ENCODE data around the gene RSPH4A.
A peak's percentile ranks its signal among the peaks of the same experiment; 100 is the strongest.
"Not testable (repeated sequence)": the region's sequence is repeated elsewhere in the genome, so short reads cannot be mapped to it uniquely, and the experiment has no call there.

Gene RSPH4A

GRCh38 chr6:116631379-116631990, 15.2 kb downstream of the RSPH4A start:
- no peak for DNase-seq

GRCh38 chr6:116633685-116634084, 17.4 kb downstream of the RSPH4A start:
- DNase-seq = no peak

- DNase-seq = no peak
Measured at GRCh38 chr6:116648156-116648555, 31.9 kb downstream of the RSPH4A start.

GRCh38 chr6:116649129-116649528, 32.9 kb downstream of the RSPH4A start:
- no peak for DNase-seq

GRCh38 chr6:116651916-116652315, 35.6 kb downstream of the RSPH4A start:
- DNase-seq = no peak

GRCh38 chr6:116661594-116661993, 45.3 kb downstream of the RSPH4A start:
- no peak for DNase-seq

GRCh38 chr6:116662202-116662601, 45.9 kb downstream of the RSPH4A start:
- no peak for DNase-seq

- DNase-seq = no peak
Measured at GRCh38 chr6:116663308-116663707, 47.0 kb downstream of the RSPH4A start.

GRCh38 chr6:116664169-116664568, 47.9 kb downstream of the RSPH4A start:
- DNase-seq = not testable (repeated sequence)

GRCh38 chr6:116665464-116665863, 49.2 kb downstream of the RSPH4A start:
- DNase-seq = no peak

- no peak for DNase-seq
Measured at GRCh38 chr6:116666869-116667268, 50.6 kb downstream of the RSPH4A start.

GRCh38 chr6:116667623-116668022, 51.3 kb downstream of the RSPH4A start:
- DNase-seq = no peak

GRCh38 chr6:116672306-116672705, 56.0 kb downstream of the RSPH4A start:
- DNase-seq = no peak

GRCh38 chr6:116676021-116676420, 59.7 kb downstream of the RSPH4A start:
- DNase-seq = no peak

GRCh38 chr6:116680880-116681672, 64.8 kb downstream of the RSPH4A start, which contains the start of gene KPNA5:
KPNA5 (plus strand) TSS chr6:116681211; CDS start chr6:116681335, 124 bp downstream.
- DNase-seq = peak; percentile 89 to 94

- DNase-seq = peak in 1 of 2 experiments; percentile 39
Measured at GRCh38 chr6:116682334-116682712, 66.0 kb downstream of the RSPH4A start.
